AG04450 (cell line): ENCODE data around the gene ACTR3C. TPM values are rescaled to one million over a fixed set of nuclear protein-coding genes. Genes with fewer than 3 reads are reported as not detected.

ENCODE experiments used
- CTCF ChIA-PET: fragments of 300-600, 350-600 bp; formaldehyde crosslinking; extraction: SDS; loops from one replicate; lab custom pipeline; 2022; ENCODE audit warnings: antibody characterized with exemption, inconsistent platforms; lab: Charles Lee
- POLR2A ChIA-PET: fragments of 350-600 bp; formaldehyde crosslinking; extraction: SDS; loops from one replicate; lab custom pipeline; 2021; ENCODE audit warnings: antibody characterized with exemption, inconsistent platforms; lab: Yijun Ruan, JAX
- DNase-seq: peaks from one replicate; pipeline ENCODE4 v3.0.0-alpha.2; 2011; ENCODE audit warnings: low read depth, low spot score
- H3K27ac ChIP-seq: one replicate; pipeline ENCODE4 v1.5.1; 2012; ENCODE audit warnings: low read depth, low read length, control low read depth
- H3K27me3 ChIP-seq: one replicate; pipeline ENCODE4 v1.6.0; 2012; ENCODE audit warnings: low read length; ENCODE audit not compliant: control insufficient read depth, insufficient read depth
- H3K4me3 ChIP-seq: 2 replicates; pipeline ENCODE4 v1.5.1; 2011; ENCODE audit warnings: mild to moderate bottlenecking, low read depth, low read length, control low read depth
- H3K9me3 ChIP-seq: 2 replicates; pipeline ENCODE4 v1.5.1; 2012; ENCODE audit warnings: low read length; ENCODE audit not compliant: control insufficient read depth, insufficient read depth
- polyA plus RNA-seq: library from polyadenylated mRNA; depleted of rRNA; stranded (reverse); fragments of >200 nt; gene quantifications from 2 replicates; pipeline ENCODE4 v1.2.3, GENCODE V29; 2011
- TF ChIP-seq, protein P1 (sequence below): IDR thresholded peaks from 2 replicates; pipeline ENCODE4 v1.5.1; 2011; ENCODE audit warnings: low read depth, low read length, control low read depth, inconsistent platforms

The ACTR3C gene
- polyA plus RNA-seq, 1 experiment, result 0.31 TPM

DNA sequence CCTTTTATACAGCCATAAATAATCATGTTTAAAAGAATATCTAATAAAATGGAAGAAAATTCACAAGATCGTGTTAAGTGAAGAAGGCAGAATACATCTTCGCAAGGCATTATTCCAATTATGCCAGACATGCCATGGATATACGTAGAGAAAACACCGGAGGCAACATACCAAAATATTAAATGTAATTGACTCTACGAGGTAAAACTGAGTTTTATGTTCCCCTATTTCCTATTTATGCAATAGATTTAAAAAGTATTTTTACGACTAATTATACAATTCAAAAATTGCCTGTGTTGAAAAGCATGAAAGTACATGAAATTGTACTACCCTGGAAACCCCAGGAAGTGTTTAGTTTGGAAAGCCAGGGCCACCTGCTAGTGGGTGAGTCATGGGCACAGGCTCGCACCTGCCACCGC lies 44.3 kb upstream of the ACTR3C start:
- H3K27ac ChIP-seq, result no peak overlapping the region
- ChIA-PET CTCF (interaction anchor here (2.2 kb wide), 1 partner anchor 11 kb away, joined by 17 read pairs; no protein-coding TSS in a partner anchor), POLR2A (interaction anchor here (1.3 kb wide), 1 partner anchor 10 kb away, joined by 8 read pairs; no protein-coding TSS in a partner anchor)
- H3K27me3 ChIP-seq, result no peaks in the 10 kb centered on the region
- TF ChIP-seq, protein P1, sequence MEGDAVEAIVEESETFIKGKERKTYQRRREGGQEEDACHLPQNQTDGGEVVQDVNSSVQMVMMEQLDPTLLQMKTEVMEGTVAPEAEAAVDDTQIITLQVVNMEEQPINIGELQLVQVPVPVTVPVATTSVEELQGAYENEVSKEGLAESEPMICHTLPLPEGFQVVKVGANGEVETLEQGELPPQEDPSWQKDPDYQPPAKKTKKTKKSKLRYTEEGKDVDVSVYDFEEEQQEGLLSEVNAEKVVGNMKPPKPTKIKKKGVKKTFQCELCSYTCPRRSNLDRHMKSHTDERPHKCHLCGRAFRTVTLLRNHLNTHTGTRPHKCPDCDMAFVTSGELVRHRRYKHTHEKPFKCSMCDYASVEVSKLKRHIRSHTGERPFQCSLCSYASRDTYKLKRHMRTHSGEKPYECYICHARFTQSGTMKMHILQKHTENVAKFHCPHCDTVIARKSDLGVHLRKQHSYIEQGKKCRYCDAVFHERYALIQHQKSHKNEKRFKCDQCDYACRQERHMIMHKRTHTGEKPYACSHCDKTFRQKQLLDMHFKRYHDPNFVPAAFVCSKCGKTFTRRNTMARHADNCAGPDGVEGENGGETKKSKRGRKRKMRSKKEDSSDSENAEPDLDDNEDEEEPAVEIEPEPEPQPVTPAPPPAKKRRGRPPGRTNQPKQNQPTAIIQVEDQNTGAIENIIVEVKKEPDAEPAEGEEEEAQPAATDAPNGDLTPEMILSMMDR, result no peak
- no peaks in the 10 kb centered on the region for H3K9me3 ChIP-seq
- peak overlapping the region; percentile 89 for H3K4me3 ChIP-seq
- DNase-seq, result no peak

DNA sequence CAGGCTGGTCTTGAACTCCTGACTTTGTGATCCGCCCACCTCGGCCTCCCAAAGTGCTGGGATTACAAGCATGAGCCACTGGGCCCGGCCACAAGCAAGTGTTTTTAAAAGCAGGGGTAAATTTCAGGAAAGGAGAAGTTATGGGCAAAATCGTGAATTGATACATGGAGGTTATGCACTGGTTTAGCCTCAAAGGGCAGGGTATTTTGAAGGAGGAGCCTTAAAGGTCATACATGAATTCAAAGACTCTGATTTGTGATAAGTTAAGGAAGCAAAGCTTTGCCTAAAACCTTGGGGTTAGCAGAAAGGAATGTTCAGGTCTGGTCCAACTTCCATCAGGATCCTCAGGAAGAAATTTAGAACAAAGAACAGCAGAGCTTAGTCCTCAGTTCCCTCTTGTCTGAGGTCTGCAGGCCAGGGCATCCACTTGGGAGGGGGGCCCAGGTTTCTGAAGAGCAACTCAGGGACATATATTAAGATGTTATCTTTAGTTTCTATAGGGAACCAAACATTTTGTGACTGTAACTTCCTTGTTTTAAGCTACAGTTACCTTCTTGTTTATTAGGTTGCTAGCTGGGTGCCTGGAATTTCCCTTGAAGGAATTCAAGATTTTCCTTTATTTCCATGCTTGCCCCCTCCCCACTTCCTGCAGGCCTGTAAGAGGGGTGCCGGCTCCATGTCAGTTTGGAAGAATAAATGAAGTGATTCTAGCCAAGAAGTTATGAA lies 42.5 kb upstream of the ACTR3C start:
- TF ChIP-seq, protein P1, result no peak
- Histone ChIP-seq H3K4me3 (no peak overlapping the region), H3K27ac (no peak overlapping the region), H3K9me3 (no peaks in the 10 kb centered on the region), H3K27me3 (no peaks in the 10 kb centered on the region)
- DNase-seq, result no peak
- ChIA-PET CTCF (interaction anchor here (2.2 kb wide), 1 partner anchor 10 kb away, joined by 17 read pairs; no protein-coding TSS in a partner anchor), POLR2A (no interaction called here)

DNA sequence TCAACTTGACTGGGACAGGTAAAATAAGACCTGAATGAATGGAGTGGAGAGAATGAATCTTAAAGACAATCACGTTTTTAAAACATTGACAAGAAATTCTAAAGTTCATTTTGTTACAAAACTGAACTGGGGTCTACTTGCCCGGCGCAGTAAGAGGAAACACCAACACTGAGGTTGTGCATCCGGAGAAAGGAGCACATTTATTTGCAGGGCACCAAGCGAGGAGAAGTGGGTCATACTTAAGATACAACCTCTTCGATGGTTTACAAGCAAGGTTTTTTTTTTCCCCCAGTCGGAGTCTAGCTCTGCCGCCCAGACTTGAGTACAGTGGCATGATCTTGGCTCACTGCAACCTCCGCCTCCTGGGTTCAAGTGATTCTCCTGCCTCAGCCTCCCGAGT lies 41.8 kb upstream of the ACTR3C start:
- TF ChIP-seq, protein P1, result no peak
- DNase-seq, result no peak
- Histone ChIP-seq H3K27ac (no peak overlapping the region), H3K9me3 (no peaks in the 10 kb centered on the region), H3K27me3 (no peaks in the 10 kb centered on the region), H3K4me3 (no peak overlapping the region)
- ChIA-PET POLR2A (no interaction called here), CTCF (interaction anchor here (2.2 kb wide), 1 partner anchor 9 kb away, joined by 17 read pairs; no protein-coding TSS in a partner anchor)

DNA sequence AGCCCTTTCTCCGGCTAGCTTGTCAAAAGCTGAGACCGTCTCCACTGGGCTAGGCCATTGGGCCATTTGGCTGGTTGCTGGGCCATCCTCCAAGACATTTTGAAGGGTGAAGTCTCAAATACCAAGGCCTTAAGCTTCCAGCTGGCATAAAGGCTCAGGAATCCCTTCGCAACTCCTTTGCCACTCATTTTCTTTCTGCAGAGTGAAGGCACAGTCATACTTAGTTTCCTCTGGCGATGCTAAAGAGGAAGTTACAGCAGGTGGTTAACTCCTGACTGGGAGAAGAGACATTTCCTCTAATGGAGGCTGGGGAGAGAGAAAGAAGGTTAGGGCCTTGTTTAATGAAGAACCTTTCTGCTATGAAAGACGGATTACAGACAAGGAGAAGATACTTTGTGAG lies 40.5 kb upstream of the ACTR3C start:
- no peaks in the 10 kb centered on the region; the same call in 1 of the 2 replicates for H3K9me3 ChIP-seq
- H3K27me3 ChIP-seq, result no peaks in the 10 kb centered on the region
- ChIA-PET POLR2A (no interaction called here), CTCF (interaction anchor here (0.5 kb wide), 1 partner anchor 23 kb away, joined by 4 read pairs; no protein-coding TSS in a partner anchor)
- TF ChIP-seq, protein P1, result no peak
- no peak for DNase-seq
- no peak overlapping the region for H3K27ac ChIP-seq
- H3K4me3 ChIP-seq, result no peak overlapping the region

DNA sequence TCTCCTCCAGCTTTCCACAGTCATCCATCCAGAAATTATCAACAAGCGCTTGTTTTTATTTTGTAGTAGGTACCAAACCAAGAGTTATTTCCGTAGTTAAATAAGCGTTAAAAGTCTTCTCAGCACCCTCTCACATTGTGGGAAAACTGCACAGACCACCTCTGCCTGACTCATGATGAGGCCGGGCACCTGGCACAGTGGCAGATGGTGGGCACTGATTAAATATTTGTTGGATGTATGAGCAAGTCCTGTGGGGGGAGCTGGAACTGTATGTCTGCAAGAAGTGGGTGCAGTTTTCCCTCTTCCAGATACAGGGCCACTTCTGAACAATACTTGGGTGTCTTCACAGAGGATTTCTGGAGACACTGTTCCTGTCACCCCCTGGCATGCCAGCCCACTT lies 40.0 kb upstream of the ACTR3C start:
- no peak overlapping the region for H3K27ac ChIP-seq
- CTCF ChIA-PET, result no interaction called here
- POLR2A ChIA-PET, result no interaction called here
- H3K9me3 ChIP-seq, result no peaks in the 10 kb centered on the region; the same call in 1 of the 2 replicates
- DNase-seq, result no peak
- no peak overlapping the region for H3K4me3 ChIP-seq
- H3K27me3 ChIP-seq, result no peaks in the 10 kb centered on the region
- TF ChIP-seq, protein P1, result no peak
